Measurements from ENCODE around the gene ATXN3. TPM values are rescaled to one million over a fixed set of nuclear protein-coding genes. Genes with fewer than 3 reads are reported as not detected.

The ATXN3 gene
- total RNA-seq, 1 donor from 2014 or later: 24.2 TPM

- TF ChIP-seq CTCF (IDR thresholded peaks at IDR 0.05; ENCODE audit: insufficient read depth, low read depth, low read length): no peak
- TF ChIP-seq EZH2 (IDR thresholded peaks at IDR 0.05; ENCODE audit: insufficient read depth, low read length): no peak
- FAIRE-seq: no peak
- peaks cover 10% of the 10 kb centered on the region for H3K36me3 ChIP-seq (ENCODE audit: insufficient read depth, low read length)
These were observed 96.8 kb downstream of the ATXN3 start for GRCh38 chr14:92009604-92010003.

More at GRCh38 chr14:92009604-92010003, 96.8 kb downstream of the ATXN3 start:
- no peaks in the 10 kb centered on the region for H3K4me1 ChIP-seq (ENCODE audit: insufficient read depth, low read length)
- H3K27me3 ChIP-seq (ENCODE audit: insufficient read depth, low read length): no peaks in the 10 kb centered on the region
- Mint-ChIP-seq H3K27ac (ENCODE audit: unreplicated experiment) (no peak overlapping the region), H3K27me3 (ENCODE audit: low read depth, unreplicated experiment) (no peaks in the 10 kb centered on the region), H3K4me3 (ENCODE audit: unreplicated experiment) (no peak overlapping the region), H3K36me3 (ENCODE audit: low read depth, unreplicated experiment) (peaks cover 15% of the 10 kb centered on the region), H3K9me3 (ENCODE audit: unreplicated experiment) (no peaks in the 10 kb centered on the region), H3K4me1 (ENCODE audit: low read depth, unreplicated experiment) (no peaks in the 10 kb centered on the region)
- no peak overlapping the region for H3K4me2 ChIP-seq (ENCODE audit: low read length)
- no peak overlapping the region for H3K9ac ChIP-seq (ENCODE audit: low read length)
- DNase-seq (ENCODE audit: low read depth): no peak
- no peak overlapping the region for H3K27ac ChIP-seq (ENCODE audit: low read depth, low read length)
- peaks cover 3% of the 10 kb centered on the region for H3K79me2 ChIP-seq (ENCODE audit: insufficient read depth, low read length)
- H4K20me1 ChIP-seq (ENCODE audit: insufficient read depth, low read length): peaks cover 8% of the 10 kb centered on the region
- H2AFZ ChIP-seq (ENCODE audit: low read depth, low read length): no peak overlapping the region
- H3K9me3 ChIP-seq (ENCODE audit: insufficient read depth, low read depth, low read length): no peaks in the 10 kb centered on the region
- H3K4me3 ChIP-seq (ENCODE audit: insufficient read depth, low read depth, low read length): no peak overlapping the region

Other genes with a start within 250 kb of the ATXN3 start
- gene TC2N, start 239.0 kb downstream of the ATXN3 start, total RNA-seq: 1.2 and 1.6 TPM in 2 replicates
- 12.5 and 14.9 TPM in 2 replicates for gene FBLN5, start 158.9 kb downstream of the ATXN3 start, total RNA-seq
- 48.2 and 50.5 TPM in 2 replicates for gene TRIP11, start 66.5 kb downstream of the ATXN3 start, total RNA-seq
- 105 and 108 TPM in 2 replicates for gene NDUFB1, start 15.1 kb upstream of the ATXN3 start, total RNA-seq
- 58.6 and 60.9 TPM in 2 replicates for gene CPSF2, start 15.4 kb upstream of the ATXN3 start, total RNA-seq
- not detected in 2 replicates for gene SLC24A4, start 216.6 kb upstream of the ATXN3 start, total RNA-seq